Measurements from ENCODE around the gene PAIP1.

PAIP1 gene

DNA sequence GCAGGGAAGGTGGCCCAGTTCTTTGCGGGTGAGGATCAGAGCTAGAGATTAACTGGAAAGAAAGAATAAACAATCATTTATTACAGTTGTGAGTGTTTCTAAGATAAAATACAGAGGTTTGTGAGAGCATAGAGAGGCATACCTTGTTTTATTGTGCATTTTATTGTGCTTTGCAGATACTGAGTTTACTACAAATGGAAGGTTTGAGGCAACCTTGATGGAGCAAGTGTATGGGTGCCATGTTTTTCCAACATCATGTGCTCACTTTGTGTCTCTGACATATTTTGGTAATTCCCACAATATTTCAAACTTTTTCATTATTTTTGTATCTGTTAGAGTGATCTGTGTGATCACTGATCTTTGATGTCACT is 41.2 kb downstream of the PAIP1 start:
- H3K27me3 ChIP-seq (ENCODE audit: control insufficient read depth in 1 of 2, insufficient read depth in 1 of 2, low read length in 2 of 2): no peaks in the 10 kb centered on the region
- H2AK5ac ChIP-seq (ENCODE audit: low read length, severe bottlenecking): no peak overlapping the region
- no peaks in the 10 kb centered on the region for H3K9me3 ChIP-seq (ENCODE audit: control insufficient read depth, low read length)
- H3K36me3 ChIP-seq (ENCODE audit: control insufficient read depth in 1 of 2, insufficient read depth in 2 of 2, low read depth in 1 of 2, low read length in 2 of 2): no peaks in the 10 kb centered on the region
- H4K8ac ChIP-seq (ENCODE audit: low read length): no peak overlapping the region
- no peak overlapping the region for H2BK12ac ChIP-seq (ENCODE audit: low read length in 2 of 2)
- H2BK5ac ChIP-seq (ENCODE audit: low read depth, low read length, poor library complexity, severe bottlenecking): no peak overlapping the region
- peaks cover 7% of the 10 kb centered on the region for H3K79me1 ChIP-seq (replicated peaks; ENCODE audit: low read length, poor library complexity, severe bottlenecking)
- peak overlapping the region in 1 of 2 experiments; percentile 7 for H3K18ac ChIP-seq (ENCODE audit: low read depth in 1 of 2, low read length in 2 of 2)
- WGBS: 57% methylated on average over 1 of the region's 1 CpG
- H3K23ac ChIP-seq (ENCODE audit: low read length in 2 of 2): no peak overlapping the region
- no peaks in the 10 kb centered on the region for H3K4me1 ChIP-seq (ENCODE audit: control insufficient read depth, insufficient read depth, low read depth, low read length)
- H3K4me3 ChIP-seq (ENCODE audit: insufficient read depth in 1 of 2, low read depth in 1 of 2, low read length in 2 of 2): peak overlapping the region in 1 of 2 experiments; percentile 92
- H4K91ac ChIP-seq (ENCODE audit: low read length): no peak overlapping the region
- H3K4ac ChIP-seq (ENCODE audit: low read depth in 1 of 2, low read length in 2 of 2): peak overlapping the region in 1 of 2 experiments; percentile 43
- DNase-seq: no peak
- H3K27ac ChIP-seq (ENCODE audit: low read length, poor library complexity, severe bottlenecking): no peak overlapping the region
- H3K9ac ChIP-seq (ENCODE audit: low read length): peak overlapping the region; percentile 99
- no peak overlapping the region for H2BK120ac ChIP-seq (ENCODE audit: low read depth, low read length)
- H2BK15ac ChIP-seq (ENCODE audit: low read depth, poor library complexity, severe bottlenecking): no peak overlapping the region
- H2AFZ ChIP-seq (ENCODE audit: low read depth, low read length): no peak overlapping the region
- H3K14ac ChIP-seq (ENCODE audit: low read length in 2 of 2): no peak overlapping the region
- peak overlapping the region; percentile 4 for H3K4me2 ChIP-seq (ENCODE audit: low read length, poor library complexity, severe bottlenecking)

DNA sequence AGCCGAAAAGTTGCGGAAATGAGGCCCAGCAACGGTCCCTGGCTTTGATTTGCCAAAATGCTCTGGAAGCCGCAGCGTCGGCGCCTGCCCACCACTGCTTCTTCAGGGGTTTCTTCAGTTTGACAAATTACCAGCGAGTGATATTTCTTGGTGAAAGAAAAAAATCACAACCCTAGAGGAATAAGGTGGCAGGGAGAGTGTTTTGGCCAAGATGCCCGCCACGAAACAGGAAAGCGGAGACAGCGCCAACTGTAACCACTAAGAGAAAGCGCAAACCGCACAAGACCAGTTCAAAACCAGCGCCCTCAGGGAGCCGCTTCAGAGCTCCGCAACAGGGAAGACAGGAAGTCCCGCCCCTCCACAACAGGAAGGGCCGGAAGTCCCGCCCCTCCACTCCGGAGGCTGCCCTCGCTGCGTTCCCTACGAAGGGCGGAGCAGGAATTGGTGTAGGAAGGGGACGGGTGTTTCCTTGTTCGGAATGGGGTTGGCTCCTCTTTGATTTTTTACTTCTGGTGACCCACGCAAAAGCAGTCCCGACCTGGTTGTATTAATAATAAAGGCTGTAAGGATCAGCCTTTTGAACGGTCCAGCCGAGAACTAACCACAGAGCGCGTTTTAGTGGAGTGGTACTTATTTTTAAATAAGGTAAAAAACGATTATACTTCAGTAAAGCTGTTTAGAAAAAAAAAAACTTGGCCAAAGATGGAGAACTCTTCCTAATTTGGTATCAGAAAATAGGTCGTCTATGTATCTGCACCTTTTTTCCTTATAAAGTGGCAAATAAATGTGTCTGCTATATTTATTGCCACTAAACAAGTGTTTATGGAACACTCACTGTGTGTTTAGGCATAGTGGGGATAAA is 41.8 kb downstream of the PAIP1 start, which contains the start of gene C5orf34:
Gene C5orf34 (minus strand): TSS at position 333 of the 862 bp plus-strand sequence. CDS start 5,809 bp downstream, outside the sequence.
- H2BK15ac ChIP-seq (ENCODE audit: low read depth, poor library complexity, severe bottlenecking): no peak within 1 kb of the TSS
- DNase-seq: peak; percentile 96
- H3K36me3 ChIP-seq (ENCODE audit: control insufficient read depth in 1 of 2, insufficient read depth in 2 of 2, low read depth in 1 of 2, low read length in 2 of 2): no peaks in the 10 kb centered on the region
- WGBS: under 1% methylated on average over 31 of the region's 35 CpGs
- H3K27me3 ChIP-seq (ENCODE audit: control insufficient read depth in 1 of 2, insufficient read depth in 1 of 2, low read length in 2 of 2): no peaks in the 10 kb centered on the region
- peak within 1 kb of the TSS; percentile 97 for H3K4me2 ChIP-seq (ENCODE audit: low read length, poor library complexity, severe bottlenecking)
- H3K4ac ChIP-seq (ENCODE audit: low read depth in 1 of 2, low read length in 2 of 2): peak within 1 kb of the TSS in 1 of 2 experiments; percentile 43
- H4K8ac ChIP-seq (ENCODE audit: low read length): peak within 1 kb of the TSS; percentile 27
- H3K27ac ChIP-seq (ENCODE audit: low read length, poor library complexity, severe bottlenecking): peak within 1 kb of the TSS; percentile 93
- H2AFZ ChIP-seq (ENCODE audit: low read depth, low read length): peak within 1 kb of the TSS; percentile 23
- no peaks in the 10 kb centered on the region for H3K4me1 ChIP-seq (ENCODE audit: control insufficient read depth, insufficient read depth, low read depth, low read length)
- peak within 1 kb of the TSS in 1 of 2 experiments; percentile 84 for H3K18ac ChIP-seq (ENCODE audit: low read depth in 1 of 2, low read length in 2 of 2)
- no peak within 1 kb of the TSS for H2BK12ac ChIP-seq (ENCODE audit: low read length in 2 of 2)
- H3K4me3 ChIP-seq (ENCODE audit: insufficient read depth in 1 of 2, low read depth in 1 of 2, low read length in 2 of 2): peak within 1 kb of the TSS; percentile 65 to 92
- no peaks in the 10 kb centered on the region for H3K9me3 ChIP-seq (ENCODE audit: control insufficient read depth, low read length)
- H2AK5ac ChIP-seq (ENCODE audit: low read length, severe bottlenecking): peak within 1 kb of the TSS; percentile 87
- no peak within 1 kb of the TSS for H3K23ac ChIP-seq (ENCODE audit: low read length in 2 of 2)
- peaks cover 7% of the 10 kb centered on the region for H3K79me1 ChIP-seq (replicated peaks; ENCODE audit: low read length, poor library complexity, severe bottlenecking)
- peak within 1 kb of the TSS; percentile 19 for H2BK120ac ChIP-seq (ENCODE audit: low read depth, low read length)
- H3K14ac ChIP-seq (ENCODE audit: low read length in 2 of 2): peak within 1 kb of the TSS in 1 of 2 experiments; percentile 58
- no peak within 1 kb of the TSS for H4K91ac ChIP-seq (ENCODE audit: low read length)
- H2BK5ac ChIP-seq (ENCODE audit: low read depth, low read length, poor library complexity, severe bottlenecking): peak within 1 kb of the TSS; percentile 83
- peak within 1 kb of the TSS; percentile 99 for H3K9ac ChIP-seq (ENCODE audit: low read length)

DNA sequence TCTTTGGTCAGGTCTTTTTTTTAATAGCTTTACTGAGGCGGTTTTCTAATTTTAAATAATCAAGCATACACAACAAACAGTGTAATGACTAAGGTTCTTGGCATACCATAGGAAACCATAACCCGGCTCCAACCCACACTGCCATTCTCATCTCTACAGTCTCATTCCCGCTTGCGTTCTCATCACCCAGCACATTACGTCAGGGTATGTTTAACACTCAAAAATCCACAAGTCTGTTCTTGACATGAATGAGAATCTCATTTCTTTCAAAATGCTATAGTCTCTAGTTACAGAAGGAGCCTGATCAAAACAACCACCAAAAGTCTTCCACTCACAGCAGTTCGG is 42.4 kb downstream of the PAIP1 start:
- H3K14ac ChIP-seq (ENCODE audit: low read length in 2 of 2): no peak overlapping the region
- no peak overlapping the region for H4K91ac ChIP-seq (ENCODE audit: low read length)
- H2AFZ ChIP-seq (ENCODE audit: low read depth, low read length): no peak overlapping the region
- H3K9ac ChIP-seq (ENCODE audit: low read length): peak overlapping the region; percentile 99
- H3K27ac ChIP-seq (ENCODE audit: low read length, poor library complexity, severe bottlenecking): peak overlapping the region; percentile 79
- H3K4me1 ChIP-seq (ENCODE audit: control insufficient read depth, insufficient read depth, low read depth, low read length): no peaks in the 10 kb centered on the region
- H2BK12ac ChIP-seq (ENCODE audit: low read length in 2 of 2): no peak overlapping the region
- peaks cover 7% of the 10 kb centered on the region for H3K79me1 ChIP-seq (replicated peaks; ENCODE audit: low read length, poor library complexity, severe bottlenecking)
- H4K8ac ChIP-seq (ENCODE audit: low read length): no peak overlapping the region
- H3K27me3 ChIP-seq (ENCODE audit: control insufficient read depth in 1 of 2, insufficient read depth in 1 of 2, low read length in 2 of 2): no peaks in the 10 kb centered on the region
- H3K4ac ChIP-seq (ENCODE audit: low read depth in 1 of 2, low read length in 2 of 2): no peak overlapping the region
- H3K18ac ChIP-seq (ENCODE audit: low read depth in 1 of 2, low read length in 2 of 2): peak overlapping the region in 1 of 2 experiments; percentile 70
- no peak overlapping the region for H2AK5ac ChIP-seq (ENCODE audit: low read length, severe bottlenecking)
- no peak overlapping the region for H3K23ac ChIP-seq (ENCODE audit: low read length in 2 of 2)
- H3K4me3 ChIP-seq (ENCODE audit: insufficient read depth in 1 of 2, low read depth in 1 of 2, low read length in 2 of 2): peak overlapping the region; percentile 65 to 92
- H3K36me3 ChIP-seq (ENCODE audit: control insufficient read depth in 1 of 2, insufficient read depth in 2 of 2, low read depth in 1 of 2, low read length in 2 of 2): no peaks in the 10 kb centered on the region
- H2BK15ac ChIP-seq (ENCODE audit: low read depth, poor library complexity, severe bottlenecking): no peak overlapping the region
- 0% methylated on average over 6 of the region's 6 CpGs for WGBS
- DNase-seq: peak; percentile 85
- no peaks in the 10 kb centered on the region for H3K9me3 ChIP-seq (ENCODE audit: control insufficient read depth, low read length)
- H2BK5ac ChIP-seq (ENCODE audit: low read depth, low read length, poor library complexity, severe bottlenecking): no peak overlapping the region
- H2BK120ac ChIP-seq (ENCODE audit: low read depth, low read length): no peak overlapping the region
- peak overlapping the region; percentile 97 for H3K4me2 ChIP-seq (ENCODE audit: low read length, poor library complexity, severe bottlenecking)

DNA sequence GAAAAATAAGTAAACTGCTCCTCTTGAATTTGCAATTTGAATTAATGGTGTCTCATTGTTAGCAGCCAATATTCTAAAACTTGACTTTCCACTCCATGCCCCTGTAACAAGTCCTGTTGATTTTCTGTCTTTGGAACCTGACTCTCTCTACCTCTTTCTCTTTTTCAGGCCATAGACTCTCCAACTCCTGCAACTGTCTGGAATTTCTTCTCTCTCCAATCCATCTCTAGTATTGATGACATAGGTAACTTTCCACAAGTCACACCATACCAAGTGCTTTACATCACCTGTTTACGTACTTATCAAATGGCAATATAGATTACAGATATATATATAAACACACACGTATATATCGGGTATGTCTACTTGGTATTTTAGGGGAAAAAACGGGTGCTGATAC is 42.9 kb downstream of the PAIP1 start:
- Histone ChIP-seq H3K18ac (ENCODE audit: low read depth in 1 of 2, low read length in 2 of 2) (no peak overlapping the region), H3K79me1 (replicated peaks; ENCODE audit: low read length, poor library complexity, severe bottlenecking) (peaks cover 7% of the 10 kb centered on the region), H2AK5ac (ENCODE audit: low read length, severe bottlenecking) (no peak overlapping the region), H3K4ac (ENCODE audit: low read depth in 1 of 2, low read length in 2 of 2) (no peak overlapping the region), H3K27ac (ENCODE audit: low read length, poor library complexity, severe bottlenecking) (no peak overlapping the region), H3K4me2 (ENCODE audit: low read length, poor library complexity, severe bottlenecking) (peak overlapping the region; percentile 35), H3K9me3 (ENCODE audit: control insufficient read depth, low read length) (no peaks in the 10 kb centered on the region), H2AFZ (ENCODE audit: low read depth, low read length) (no peak overlapping the region), H3K36me3 (ENCODE audit: control insufficient read depth in 1 of 2, insufficient read depth in 2 of 2, low read depth in 1 of 2, low read length in 2 of 2) (peaks cover 0 to under 1% of the 10 kb centered on the region in 2 experiments), H2BK12ac (ENCODE audit: low read length in 2 of 2) (no peak overlapping the region), H3K27me3 (ENCODE audit: control insufficient read depth in 1 of 2, insufficient read depth in 1 of 2, low read length in 2 of 2) (no peaks in the 10 kb centered on the region), H4K91ac (ENCODE audit: low read length) (no peak overlapping the region), H4K8ac (ENCODE audit: low read length) (no peak overlapping the region), H2BK5ac (ENCODE audit: low read depth, low read length, poor library complexity, severe bottlenecking) (no peak overlapping the region), H3K9ac (ENCODE audit: low read length) (peak overlapping the region; percentile 99), H3K4me3 (ENCODE audit: insufficient read depth in 1 of 2, low read depth in 1 of 2, low read length in 2 of 2) (peak overlapping the region in 1 of 2 experiments; percentile 92), H2BK15ac (ENCODE audit: low read depth, poor library complexity, severe bottlenecking) (no peak overlapping the region), H3K14ac (ENCODE audit: low read length in 2 of 2) (no peak overlapping the region), H3K23ac (ENCODE audit: low read length in 2 of 2) (no peak overlapping the region), H3K4me1 (ENCODE audit: control insufficient read depth, insufficient read depth, low read depth, low read length) (no peaks in the 10 kb centered on the region), H2BK120ac (ENCODE audit: low read depth, low read length) (no peak overlapping the region)
- peak; percentile 37 for DNase-seq
- WGBS: 10% methylated on average over 2 of the region's 4 CpGs
